Suprapubic skin (tissue), 4 donors: ENCODE data around the gene PRR11. TPM values are rescaled to one million over a fixed set of nuclear protein-coding genes. Genes with fewer than 3 reads are reported as not detected.

ENCODE experiments used
- DNase-seq, 2 donors: peaks; one replicate each; pipeline ENCODE4 v3.0.0-alpha.2; 2019; ENCODE audit warnings: low spot score in 2 of 2
- H3K27ac ChIP-seq: fragments of 200-600 bp; sonication (generic); one replicate; pipeline ENCODE4 v1.5.1; 2019
- H3K27me3 ChIP-seq: fragments of 200-600 bp; sonication (generic); one replicate; pipeline ENCODE4 v1.5.1; 2019
- H3K36me3 ChIP-seq: fragments of 200-600 bp; sonication (generic); one replicate; pipeline ENCODE4 v1.5.1; 2019
- H3K4me1 ChIP-seq: fragments of 200-600 bp; sonication (generic); one replicate; pipeline ENCODE4 v1.5.1; 2019
- H3K4me3 ChIP-seq: fragments of 200-600 bp; sonication (generic); one replicate; pipeline ENCODE4 v1.5.1; 2019; ENCODE audit warnings: mild to moderate bottlenecking
- H3K9me3 ChIP-seq: fragments of 200-600 bp; sonication (generic); one replicate; pipeline ENCODE4 v1.5.1; 2019
- CTCF ChIP-seq, 2 donors: fragments of 200-600 bp in 1 of 2; fragments of 450-650 bp in 1 of 2; sonication (generic) in 1 of 2; IDR thresholded peaks; one replicate each; pipeline ENCODE4 v1.5.1; 2016 to 2019; ENCODE audit warnings: antibody characterized with exemption in 2 of 2, mild to moderate bottlenecking in 1 of 2, moderate library complexity in 1 of 2
- EP300 ChIP-seq: sonication (generic); formaldehyde crosslinking; IDR thresholded peaks from one replicate; pipeline ENCODE4 v1.6.1; 2017; ENCODE audit warnings: antibody characterized with exemption
- POLR2A ChIP-seq, 2 donors: fragments of 450-650 bp; IDR thresholded peaks; one replicate each; pipeline ENCODE4 v1.6.1; 2017; ENCODE audit warnings: antibody characterized with exemption in 2 of 2, mild to moderate bottlenecking in 2 of 2, moderate library complexity in 2 of 2
- POLR2AphosphoS5 ChIP-seq, 3 donors: sonication (generic); formaldehyde crosslinking; IDR thresholded peaks; one replicate each; pipeline ENCODE4 v1.6.1; 2017; ENCODE audit warnings: antibody characterized with exemption in 3 of 3
- WGBS: methylation state at CpG from one replicate; pipeline ENCODE4 v1.1.5; 2018; 5-methylcytosine and 5-hydroxymethylcytosine counted together
- total RNA-seq, 4 donors: library from RNA; depleted of rRNA; stranded (reverse); fragments of >200 nt; gene quantifications; one replicate each; pipeline ENCODE4 v1.1.0, GENCODE V29; 2016

PRR11 gene
- total RNA-seq, 4 donors from 2014 or later: 2.8 to 7.0 (median 4.4) TPM

- H3K9me3 ChIP-seq: no peaks in the 10 kb centered on the region
- no peak overlapping the region for H3K27ac ChIP-seq
- 83% methylated on average over 3 of the region's 3 CpGs for whole genome bisulfite sequencing
- no peak overlapping the region for H3K4me3 ChIP-seq
- H3K27me3 ChIP-seq: no peaks in the 10 kb centered on the region
- TF ChIP-seq CTCF (IDR thresholded peaks at IDR 0.05): no peak
- TF ChIP-seq POLR2A (IDR thresholded peaks at IDR 0.05): no peak
- TF ChIP-seq EP300: no peak
- TF ChIP-seq POLR2AphosphoS5 (IDR thresholded peaks at IDR 0.05): no peak
- H3K4me1 ChIP-seq: no peaks in the 10 kb centered on the region
- no peak for DNase-seq
- no peaks in the 10 kb centered on the region for H3K36me3 ChIP-seq
Measured at GRCh38 chr17:59230764-59231163, 75.2 kb downstream of the PRR11 start.

GRCh38 chr17:59234631-59235030, 79.1 kb downstream of the PRR11 start:
- Histone ChIP-seq H3K36me3 (no peaks in the 10 kb centered on the region), H3K27ac (no peak overlapping the region), H3K27me3 (no peaks in the 10 kb centered on the region), H3K9me3 (no peaks in the 10 kb centered on the region), H3K4me1 (no peaks in the 10 kb centered on the region), H3K4me3 (no peak overlapping the region)
- TF ChIP-seq POLR2A (IDR thresholded peaks at IDR 0.05): no peak
- no peak for TF ChIP-seq POLR2AphosphoS5 (IDR thresholded peaks at IDR 0.05)
- TF ChIP-seq EP300: no peak
- TF ChIP-seq CTCF (IDR thresholded peaks at IDR 0.05): no peak
- DNase-seq: no peak

- TF ChIP-seq POLR2AphosphoS5 (IDR thresholded peaks at IDR 0.05) (no peak), CTCF (IDR thresholded peaks at IDR 0.05) (no peak)
- WGBS: 89% methylated on average over 2 of the region's 2 CpGs
- no peak for DNase-seq
- H3K4me3 ChIP-seq: no peak overlapping the region
- no peaks in the 10 kb centered on the region for H3K36me3 ChIP-seq
- H3K9me3 ChIP-seq: no peaks in the 10 kb centered on the region
- H3K27me3 ChIP-seq: no peaks in the 10 kb centered on the region
- no peak overlapping the region for H3K27ac ChIP-seq
- H3K4me1 ChIP-seq: no peaks in the 10 kb centered on the region
Measured at GRCh38 chr17:59238906-59239305, 83.4 kb downstream of the PRR11 start.

GRCh38 chr17:59244081-59244480, 88.5 kb downstream of the PRR11 start:
- Histone ChIP-seq H3K4me1 (no peaks in the 10 kb centered on the region), H3K4me3 (no peak overlapping the region), H3K36me3 (no peaks in the 10 kb centered on the region), H3K27me3 (no peaks in the 10 kb centered on the region), H3K9me3 (no peaks in the 10 kb centered on the region), H3K27ac (no peak overlapping the region)
- no peak for TF ChIP-seq POLR2A (IDR thresholded peaks at IDR 0.05)
- 91% methylated on average over 6 of the region's 6 CpGs for WGBS
- DNase-seq: no peak

Other genes starting within 250 kb of the PRR11 start
- gene TRIM37, start 48.9 kb upstream of the PRR11 start, total RNA-seq: 10 to 100 TPM; 11.1 to 18.3 (median 14.6) TPM
- gene SKA2, start 560 bp upstream of the PRR11 start, total RNA-seq: 10 to 100 TPM; 13.5 to 34.1 (median 18.8) TPM
- gene SMG8, start 54.3 kb downstream of the PRR11 start, total RNA-seq: 10 to 100 TPM; 10.5 to 15.4 (median 12.7) TPM
- gene GDPD1, start 64.8 kb downstream of the PRR11 start, total RNA-seq: 1 to 10 TPM; 1.8 to 8.5 (median 4.7) TPM
- gene YPEL2, start 175.9 kb downstream of the PRR11 start, total RNA-seq: 10 to 100 TPM; 16.7 to 33.6 (median 21.3) TPM